SK-N-SH treated with all-trans-retinoic acid at 6 μM for 48 hours (cell line): ENCODE results near the gene WNT3.

Experiments used
- ATAC-seq: fragments of 200-7000 bp; cut with Tn5 transposase; 3 replicates; pipeline ENCODE4 v1.9.1; 2020; ENCODE audit warnings: mild to moderate bottlenecking, moderate library complexity
- ARNTL ChIP-seq: fragments of 450-650 bp; formaldehyde crosslinking; IDR thresholded peaks from 2 replicates; pipeline ENCODE4 v1.5.0; 2020; ENCODE audit warnings: low read depth, mild to moderate bottlenecking, moderate library complexity, borderline replicate concordance
- BACH2 ChIP-seq: fragments of 250-450 bp; sonication (Bioruptor Pico); IDR thresholded peaks from 2 replicates; pipeline ENCODE4 v1.9.0; 2021; ENCODE audit warnings: mild to moderate bottlenecking, borderline replicate concordance
- CREB5 ChIP-seq: fragments of 250-450 bp; sonication (Bioruptor Pico); IDR thresholded peaks from 2 replicates; pipeline ENCODE4 v1.5.1; 2020; ENCODE audit warnings: low read depth, mild to moderate bottlenecking, moderate library complexity
- CSDC2 ChIP-seq: fragments of 250-450 bp; sonication (Bioruptor Pico); IDR thresholded peaks from 2 replicates; pipeline ENCODE4 v1.5.0; 2020; ENCODE audit warnings: mild to moderate bottlenecking, moderate library complexity
- ESRRG ChIP-seq: fragments of 250-450 bp; sonication (Bioruptor Pico); IDR thresholded peaks from 2 replicates; pipeline ENCODE4 v1.6.1; 2021; ENCODE audit warnings: mild to moderate bottlenecking
- GLIS3 ChIP-seq: fragments of 250-450 bp; sonication (Bioruptor Pico); IDR thresholded peaks from 2 replicates; pipeline ENCODE4 v1.5.0; 2020; ENCODE audit warnings: mild to moderate bottlenecking, moderate library complexity
- ISL1 ChIP-seq: fragments of 250-450 bp; sonication (Bioruptor Pico); IDR thresholded peaks from 2 replicates; pipeline ENCODE4 v2.1.2; 2022; ENCODE audit warnings: mild to moderate bottlenecking, moderate library complexity
- OSR1 ChIP-seq: fragments of 250-450 bp; sonication (Bioruptor Pico); IDR thresholded peaks from 2 replicates; pipeline ENCODE4 v1.8.0; 2022; ENCODE audit warnings: moderate library complexity, mild to moderate bottlenecking, inconsistent platforms
- PPARA ChIP-seq: fragments of 250-450 bp; sonication (Bioruptor Pico); IDR thresholded peaks from 2 replicates; pipeline ENCODE4 v1.5.0; 2020; ENCODE audit warnings: mild to moderate bottlenecking, borderline replicate concordance
- SNAI2 ChIP-seq: fragments of 250-450 bp; sonication (Bioruptor Pico); IDR thresholded peaks from 2 replicates; pipeline ENCODE4 v1.5.0; 2020; ENCODE audit warnings: mild to moderate bottlenecking, moderate library complexity
- TCF4 ChIP-seq: fragments of 250-450 bp; sonication (Bioruptor Pico); IDR thresholded peaks from 2 replicates; pipeline ENCODE4 v1.8.0; 2021; ENCODE audit warnings: mild to moderate bottlenecking, moderate library complexity, borderline replicate concordance
- TOX ChIP-seq: fragments of 250-450 bp; sonication (Bioruptor Pico); IDR thresholded peaks from 2 replicates; pipeline ENCODE4 v1.8.0; 2021; ENCODE audit warnings: mild to moderate bottlenecking, moderate library complexity, borderline replicate concordance
- TSHZ2 ChIP-seq: fragments of 250-450 bp; sonication (Bioruptor Pico); IDR thresholded peaks from 2 replicates; pipeline ENCODE4 v1.5.0; 2020; ENCODE audit warnings: mild to moderate bottlenecking, moderate library complexity
- ZC3H10 ChIP-seq: fragments of 250-450 bp; sonication (Bioruptor Pico); IDR thresholded peaks from 2 replicates; pipeline ENCODE4 v1.5.1; 2021; ENCODE audit warnings: mild to moderate bottlenecking, moderate library complexity
- ZFP3 ChIP-seq: fragments of 250-450 bp; sonication (Bioruptor Pico); IDR thresholded peaks from 2 replicates; pipeline ENCODE4 v1.5.0; 2020; ENCODE audit warnings: mild to moderate bottlenecking, moderate library complexity
- ZFP30 ChIP-seq: fragments of 450-650 bp; formaldehyde crosslinking; IDR thresholded peaks from 2 replicates; pipeline ENCODE4 v1.5.0; 2022; ENCODE audit warnings: mild to moderate bottlenecking, moderate library complexity
- ZNF70 ChIP-seq: fragments of 450-650 bp; formaldehyde crosslinking; IDR thresholded peaks from 2 replicates; pipeline ENCODE4 v1.5.0; 2020; ENCODE audit warnings: mild to moderate bottlenecking, moderate library complexity
- ZNF8 ChIP-seq: fragments of 450-650 bp; formaldehyde crosslinking; IDR thresholded peaks from 2 replicates; pipeline ENCODE4 v1.5.0; 2020; ENCODE audit warnings: mild to moderate bottlenecking, moderate library complexity
- TF ChIP-seq, protein P1 (sequence below): fragments of 250-450 bp; sonication (Bioruptor Pico); IDR thresholded peaks from 2 replicates; pipeline ENCODE4 v1.5.1; 2021; ENCODE audit warnings: mild to moderate bottlenecking, moderate library complexity
- TF ChIP-seq, protein P2 (sequence below): fragments of 250-450 bp; sonication (Bioruptor Pico); IDR thresholded peaks from 2 replicates; pipeline ENCODE4 v1.8.0; 2021; ENCODE audit warnings: low read depth, mild to moderate bottlenecking, moderate library complexity, borderline replicate concordance

Gene WNT3

GRCh38 chr17:46756861-46757260, 61.6 kb downstream of the WNT3 start:
- TF ChIP-seq PPARA (CRISPR knock-in tag) (no peak), BACH2 (CRISPR knock-in tag) (no peak), CREB5 (CRISPR knock-in tag) (no peak), SNAI2 (CRISPR knock-in tag) (no peak), ZNF70 (CRISPR knock-in tag) (no peak), ZC3H10 (CRISPR knock-in tag) (no peak), ISL1 (CRISPR knock-in tag) (no peak), CSDC2 (CRISPR knock-in tag) (no peak), ARNTL (CRISPR knock-in tag) (no peak), TCF4 (CRISPR knock-in tag) (no peak), TOX (CRISPR knock-in tag) (no peak), GLIS3 (CRISPR knock-in tag) (no peak), TSHZ2 (CRISPR knock-in tag) (no peak), ESRRG (no peak), ZFP3 (CRISPR knock-in tag) (no peak), OSR1 (CRISPR knock-in tag) (no peak), ZNF8 (no peak)
- TF ChIP-seq, protein P1, sequence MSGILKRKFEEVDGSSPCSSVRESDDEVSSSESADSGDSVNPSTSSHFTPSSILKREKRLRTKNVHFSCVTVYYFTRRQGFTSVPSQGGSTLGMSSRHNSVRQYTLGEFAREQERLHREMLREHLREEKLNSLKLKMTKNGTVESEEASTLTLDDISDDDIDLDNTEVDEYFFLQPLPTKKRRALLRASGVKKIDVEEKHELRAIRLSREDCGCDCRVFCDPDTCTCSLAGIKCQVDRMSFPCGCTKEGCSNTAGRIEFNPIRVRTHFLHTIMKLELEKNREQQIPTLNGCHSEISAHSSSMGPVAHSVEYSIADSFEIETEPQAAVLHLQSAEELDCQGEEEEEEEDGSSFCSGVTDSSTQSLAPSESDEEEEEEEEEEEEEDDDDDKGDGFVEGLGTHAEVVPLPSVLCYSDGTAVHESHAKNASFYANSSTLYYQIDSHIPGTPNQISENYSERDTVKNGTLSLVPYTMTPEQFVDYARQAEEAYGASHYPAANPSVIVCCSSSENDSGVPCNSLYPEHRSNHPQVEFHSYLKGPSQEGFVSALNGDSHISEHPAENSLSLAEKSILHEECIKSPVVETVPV (CRISPR knock-in tag): no peak
- TF ChIP-seq, protein P2, sequence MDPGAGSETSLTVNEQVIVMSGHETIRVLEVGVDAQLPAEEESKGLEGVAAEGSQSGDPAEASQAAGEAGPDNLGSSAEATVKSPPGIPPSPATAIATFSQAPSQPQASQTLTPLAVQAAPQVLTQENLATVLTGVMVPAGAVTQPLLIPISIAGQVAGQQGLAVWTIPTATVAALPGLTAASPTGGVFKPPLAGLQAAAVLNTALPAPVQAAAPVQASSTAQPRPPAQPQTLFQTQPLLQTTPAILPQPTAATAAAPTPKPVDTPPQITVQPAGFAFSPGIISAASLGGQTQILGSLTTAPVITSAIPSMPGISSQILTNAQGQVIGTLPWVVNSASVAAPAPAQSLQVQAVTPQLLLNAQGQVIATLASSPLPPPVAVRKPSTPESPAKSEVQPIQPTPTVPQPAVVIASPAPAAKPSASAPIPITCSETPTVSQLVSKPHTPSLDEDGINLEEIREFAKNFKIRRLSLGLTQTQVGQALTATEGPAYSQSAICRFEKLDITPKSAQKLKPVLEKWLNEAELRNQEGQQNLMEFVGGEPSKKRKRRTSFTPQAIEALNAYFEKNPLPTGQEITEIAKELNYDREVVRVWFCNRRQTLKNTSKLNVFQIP (CRISPR knock-in tag): no peak
- no peak for ATAC-seq

GRCh38 chr17:46756081-46756735, 62.3 kb downstream of the WNT3 start:
- no peak for ATAC-seq
- TF ChIP-seq CSDC2 (CRISPR knock-in tag): no peak
- TF ChIP-seq ZFP30: no peak
- no peak for TF ChIP-seq ZNF8
- TF ChIP-seq TSHZ2 (CRISPR knock-in tag): no peak
- TF ChIP-seq ZFP3 (CRISPR knock-in tag): no peak
- no peak for TF ChIP-seq ZC3H10 (CRISPR knock-in tag)
- TF ChIP-seq, protein P2 (CRISPR knock-in tag): no peak
- TF ChIP-seq TCF4 (CRISPR knock-in tag): no peak
- no peak for TF ChIP-seq PPARA (CRISPR knock-in tag)
- TF ChIP-seq ESRRG: no peak
- TF ChIP-seq ISL1 (CRISPR knock-in tag): no peak
- TF ChIP-seq, all 23 proteins: peak for 0
